Prostate gland (tissue), 2 donors: ENCODE measurements around the gene TMEM117.

Experiments used
- CTCF ChIP-seq, 4 experiments: fragments of 200-600 bp in 2 of 4; fragments of 450-650 bp in 2 of 4; sonication (generic) in 2 of 4; IDR thresholded peaks; 1 replicate in 3 of 4; 2 replicates in 1 of 4; pipeline ENCODE4 v1.5.1; 2016 to 2019; ENCODE audit warnings: antibody characterized with exemption in 4 of 4, mild to moderate bottlenecking in 2 of 4, moderate library complexity in 2 of 4
- POLR2A ChIP-seq: fragments of 450-650 bp; IDR thresholded peaks from one replicate; pipeline ENCODE4 v1.6.1; 2016; ENCODE audit warnings: antibody characterized with exemption, mild to moderate bottlenecking
- POLR2AphosphoS5 ChIP-seq: sonication (generic); formaldehyde crosslinking; IDR thresholded peaks from one replicate; pipeline ENCODE4 v1.6.1; 2017; ENCODE audit warnings: antibody characterized with exemption

GRCh38 chr12:43841253-43841652, 5.4 kb downstream of the TMEM117 start:
- no peak for TF ChIP-seq POLR2A
- no peak for TF ChIP-seq CTCF (IDR thresholded peaks at IDR 0.05)
- TF ChIP-seq POLR2AphosphoS5, result no peak
